Measurements from ENCODE around the gene MLN. TPM values are rescaled to one million over a fixed set of nuclear protein-coding genes. Genes with fewer than 3 reads are reported as not detected.

MLN gene
- polyA plus RNA-seq, 1 donor from 2014 or later, result not detected

DNA sequence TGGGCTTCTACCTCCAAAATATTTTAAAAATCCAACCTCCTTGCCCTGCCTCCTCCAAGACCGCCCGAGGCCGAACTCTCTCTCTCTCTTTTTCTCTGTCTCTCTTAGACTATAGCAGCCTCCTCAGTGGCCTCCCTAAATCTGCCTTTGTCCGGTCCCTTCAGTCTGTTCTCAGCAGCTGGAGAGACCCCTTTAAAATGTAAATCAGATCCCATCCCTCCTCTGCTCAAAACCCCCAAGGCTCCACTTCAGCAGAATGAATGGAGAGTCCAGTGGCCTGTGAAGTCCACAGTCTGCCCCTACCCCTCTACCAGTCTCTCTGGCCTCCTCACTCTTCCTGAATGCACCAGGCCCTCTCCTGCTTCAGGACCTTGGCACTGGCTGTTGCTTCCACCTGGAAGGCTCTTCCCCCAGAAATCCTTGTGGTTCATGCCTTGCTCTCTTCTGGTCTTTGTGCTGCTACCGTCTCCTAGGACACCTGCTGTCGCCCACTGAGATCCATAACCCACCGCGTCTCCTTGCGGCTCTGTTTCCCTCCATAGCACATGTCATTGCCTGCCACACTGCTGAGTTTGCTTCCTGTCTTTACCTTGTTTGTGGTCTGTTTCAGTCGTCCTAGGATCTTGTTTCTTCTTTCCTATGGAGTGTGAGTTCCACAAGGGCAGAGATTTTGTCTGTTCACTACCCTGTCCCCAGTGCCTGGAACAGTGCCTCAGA lies 6.0 kb downstream of the MLN start:
- Histone ChIP-seq H3K36me3 (ENCODE audit: insufficient read depth, low read length) (no peaks in the 10 kb centered on the region), H2AFZ (ENCODE audit: low read depth, low read length) (no peak overlapping the region), H3K27me3 (ENCODE audit: insufficient read depth, low read depth, low read length) (no peaks in the 10 kb centered on the region), H4K20me1 (ENCODE audit: insufficient read depth) (no peaks in the 10 kb centered on the region), H3K9me3 (ENCODE audit: low read length) (no peaks in the 10 kb centered on the region), H3K79me2 (replicated peaks; ENCODE audit: insufficient read depth, low read length) (no peaks in the 10 kb centered on the region), H3K27ac (ENCODE audit: low read length) (no peak overlapping the region), H3K9ac (ENCODE audit: low read length) (no peak overlapping the region), H3K9me2 (ENCODE audit: insufficient read depth, low read length) (no peaks in the 10 kb centered on the region), H3F3A (ENCODE audit: insufficient read depth, low read length, poor library complexity, severe bottlenecking) (no peaks in the 10 kb centered on the region), H3K4me3 (ENCODE audit: low read length) (no peak overlapping the region), H3K4me2 (ENCODE audit: low read length) (no peak overlapping the region)
- TF ChIP-seq RAD21 (conservative IDR thresholded peaks at IDR 0.05) (no peak), POLR2AphosphoS5 (IDR thresholded peaks at IDR 0.05) (no peak), EZH2 (IDR thresholded peaks at IDR 0.05; ENCODE audit: borderline replicate concordance, insufficient read depth, low read length, poor library complexity, severe bottlenecking) (no peak), MXI1 (conservative IDR thresholded peaks at IDR 0.05; ENCODE audit: poor library complexity, severe bottlenecking) (no peak), TAF1 (IDR thresholded peaks at IDR 0.05; ENCODE audit: low read depth) (no peak)
- TF ChIP-seq, protein P1, sequence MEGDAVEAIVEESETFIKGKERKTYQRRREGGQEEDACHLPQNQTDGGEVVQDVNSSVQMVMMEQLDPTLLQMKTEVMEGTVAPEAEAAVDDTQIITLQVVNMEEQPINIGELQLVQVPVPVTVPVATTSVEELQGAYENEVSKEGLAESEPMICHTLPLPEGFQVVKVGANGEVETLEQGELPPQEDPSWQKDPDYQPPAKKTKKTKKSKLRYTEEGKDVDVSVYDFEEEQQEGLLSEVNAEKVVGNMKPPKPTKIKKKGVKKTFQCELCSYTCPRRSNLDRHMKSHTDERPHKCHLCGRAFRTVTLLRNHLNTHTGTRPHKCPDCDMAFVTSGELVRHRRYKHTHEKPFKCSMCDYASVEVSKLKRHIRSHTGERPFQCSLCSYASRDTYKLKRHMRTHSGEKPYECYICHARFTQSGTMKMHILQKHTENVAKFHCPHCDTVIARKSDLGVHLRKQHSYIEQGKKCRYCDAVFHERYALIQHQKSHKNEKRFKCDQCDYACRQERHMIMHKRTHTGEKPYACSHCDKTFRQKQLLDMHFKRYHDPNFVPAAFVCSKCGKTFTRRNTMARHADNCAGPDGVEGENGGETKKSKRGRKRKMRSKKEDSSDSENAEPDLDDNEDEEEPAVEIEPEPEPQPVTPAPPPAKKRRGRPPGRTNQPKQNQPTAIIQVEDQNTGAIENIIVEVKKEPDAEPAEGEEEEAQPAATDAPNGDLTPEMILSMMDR (IDR thresholded peaks at IDR 0.05; ENCODE audit: poor library complexity, severe bottlenecking), result no peak

DNA sequence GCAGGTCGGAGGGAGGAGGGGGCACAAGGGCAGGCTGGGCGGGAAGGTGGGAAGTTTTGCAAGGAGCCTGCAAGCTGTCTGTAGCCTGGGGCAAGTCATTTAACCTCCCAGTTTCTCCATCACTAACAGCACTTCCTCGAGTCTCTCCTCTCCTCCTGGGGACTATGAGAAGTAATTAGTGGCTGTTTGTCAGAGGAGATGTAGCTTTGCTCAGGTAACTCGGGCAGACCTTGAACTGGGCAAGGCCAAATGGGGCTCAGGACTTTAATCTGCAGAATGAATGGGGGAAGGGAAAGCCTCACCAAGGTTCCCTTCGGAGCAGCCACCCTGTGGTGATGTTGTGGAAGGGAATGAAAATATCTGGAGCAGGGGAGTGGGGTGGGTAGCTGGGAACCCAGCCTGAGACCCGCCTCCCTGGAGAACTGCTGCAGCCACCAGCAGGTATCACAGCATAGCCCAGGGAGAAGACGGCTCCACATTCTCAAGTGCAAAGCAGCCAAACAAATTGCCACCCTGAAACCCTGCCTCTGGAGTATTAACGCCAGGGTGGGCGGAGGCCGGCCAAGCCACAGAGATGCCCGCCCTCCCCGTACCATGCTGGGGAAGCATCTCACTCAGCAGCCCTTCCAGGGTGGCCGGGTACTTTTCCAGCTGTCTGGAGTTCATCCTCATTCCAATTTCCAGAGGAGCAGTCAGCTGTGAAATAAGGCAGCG lies 8.7 kb downstream of the MLN start:
- Histone ChIP-seq H3K79me2 (replicated peaks; ENCODE audit: insufficient read depth, low read length) (no peaks in the 10 kb centered on the region), H3K9me2 (ENCODE audit: insufficient read depth, low read length) (no peaks in the 10 kb centered on the region), H2AFZ (ENCODE audit: low read depth, low read length) (no peak overlapping the region), H3K27me3 (ENCODE audit: insufficient read depth, low read depth, low read length) (no peaks in the 10 kb centered on the region), H3K4me2 (ENCODE audit: low read length) (no peak overlapping the region), H3F3A (ENCODE audit: insufficient read depth, low read length, poor library complexity, severe bottlenecking) (no peaks in the 10 kb centered on the region), H3K27ac (ENCODE audit: low read length) (no peak overlapping the region), H4K20me1 (ENCODE audit: insufficient read depth) (no peaks in the 10 kb centered on the region), H3K36me3 (ENCODE audit: insufficient read depth, low read length) (no peaks in the 10 kb centered on the region), H3K9me3 (ENCODE audit: low read length) (no peaks in the 10 kb centered on the region), H3K9ac (ENCODE audit: low read length) (no peak overlapping the region), H3K4me3 (ENCODE audit: low read length) (no peak overlapping the region)
- TF ChIP-seq TAF1 (IDR thresholded peaks at IDR 0.05; ENCODE audit: low read depth) (no peak), RAD21 (conservative IDR thresholded peaks at IDR 0.05) (no peak), EZH2 (IDR thresholded peaks at IDR 0.05; ENCODE audit: borderline replicate concordance, insufficient read depth, low read length, poor library complexity, severe bottlenecking) (no peak), SMC3 (conservative IDR thresholded peaks at IDR 0.05; ENCODE audit: poor library complexity) (no peak), EP300 (conservative IDR thresholded peaks at IDR 0.05; ENCODE audit: poor library complexity, severe bottlenecking) (no peak), POLR2AphosphoS5 (IDR thresholded peaks at IDR 0.05) (no peak), MXI1 (conservative IDR thresholded peaks at IDR 0.05; ENCODE audit: poor library complexity, severe bottlenecking) (no peak)
- TF ChIP-seq, protein P1 (IDR thresholded peaks at IDR 0.05; ENCODE audit: poor library complexity, severe bottlenecking), result peak; percentile 16

All from neural cell (in vitro differentiated cells).